Uterus (tissue), 4 donors: Measurements from ENCODE around the gene BTBD9. TPM values are rescaled to one million over a fixed set of nuclear protein-coding genes. Genes with fewer than 3 reads are reported as not detected.

ENCODE experiments used
- DNase-seq, 2 donors: peaks; one replicate each; pipeline ENCODE4 v3.0.0-alpha.2; 2019 to 2020
- H3K27ac ChIP-seq, 2 donors: fragments of 200-600 bp; sonication (generic); 1 replicate in 1 of 2; 2 replicates in 1 of 2; pipeline ENCODE4 v1.5.1; 2016 to 2018
- H3K27me3 ChIP-seq, 2 donors: fragments of 200-600 bp; sonication (generic); one replicate each; pipeline ENCODE4 v1.5.1; 2018 to 2019; ENCODE audit warnings: control low read depth in 1 of 2
- H3K36me3 ChIP-seq, 2 donors: fragments of 200-600 bp; sonication (generic); one replicate each; pipeline ENCODE4 v1.5.1; 2019; ENCODE audit warnings: control low read depth in 1 of 2
- H3K4me1 ChIP-seq, 2 donors: fragments of 200-600 bp; sonication (generic); one replicate each; pipeline ENCODE4 v1.5.1; 2018 to 2019; ENCODE audit warnings: control low read depth in 1 of 2
- H3K4me3 ChIP-seq, 2 donors: fragments of 200-600 bp; sonication (generic); 1 replicate in 1 of 2; 2 replicates in 1 of 2; pipeline ENCODE4 v1.5.1; 2018 to 2019; ENCODE audit warnings: mild to moderate bottlenecking in 1 of 2
- H3K9me3 ChIP-seq, 2 donors: fragments of 200-600 bp; sonication (generic); one replicate each; pipeline ENCODE4 v1.5.1; 2019; ENCODE audit warnings: control low read depth in 1 of 2
- POLR2A ChIP-seq, 2 donors: fragments of 450-650 bp; IDR thresholded peaks; one replicate each; pipeline ENCODE4 v1.6.1; 2016; ENCODE audit warnings: antibody characterized with exemption in 2 of 2, mild to moderate bottlenecking in 1 of 2, moderate library complexity in 1 of 2
- intact Hi-C: fragments of 100-400 bp; cut with DNase I; formaldehyde crosslinking; loops from one replicate; pipeline ENCODE4 v1.15.1; 2023; ENCODE audit warnings: low total_unique reads
- total RNA-seq, 4 donors: library from RNA; depleted of rRNA in 3 of 4; stranded (reverse); fragments of >200 nt in 3 of 4; gene quantifications; one replicate each; pipeline versions ENCODE4 v1.1.0 to v1.2.4, GENCODE V29; 2014 to 2023
- TF ChIP-seq, protein P1 (sequence below), 4 experiments: fragments of 200-600 bp in 2 of 4; fragments of 450-650 bp in 2 of 4; sonication (generic) in 2 of 4; IDR thresholded peaks; one replicate each; pipeline ENCODE4 v1.5.1; 2016 to 2019; ENCODE audit warnings: antibody characterized with exemption in 4 of 4, mild to moderate bottlenecking in 2 of 4, moderate library complexity in 1 of 4
- donor health status: DM: yes; HTN: yes; CAD: no.

The BTBD9 gene
- total RNA-seq, 4 donors from 2014 or later: 10.3 to 50.3 (median 34.4) TPM

DNA sequence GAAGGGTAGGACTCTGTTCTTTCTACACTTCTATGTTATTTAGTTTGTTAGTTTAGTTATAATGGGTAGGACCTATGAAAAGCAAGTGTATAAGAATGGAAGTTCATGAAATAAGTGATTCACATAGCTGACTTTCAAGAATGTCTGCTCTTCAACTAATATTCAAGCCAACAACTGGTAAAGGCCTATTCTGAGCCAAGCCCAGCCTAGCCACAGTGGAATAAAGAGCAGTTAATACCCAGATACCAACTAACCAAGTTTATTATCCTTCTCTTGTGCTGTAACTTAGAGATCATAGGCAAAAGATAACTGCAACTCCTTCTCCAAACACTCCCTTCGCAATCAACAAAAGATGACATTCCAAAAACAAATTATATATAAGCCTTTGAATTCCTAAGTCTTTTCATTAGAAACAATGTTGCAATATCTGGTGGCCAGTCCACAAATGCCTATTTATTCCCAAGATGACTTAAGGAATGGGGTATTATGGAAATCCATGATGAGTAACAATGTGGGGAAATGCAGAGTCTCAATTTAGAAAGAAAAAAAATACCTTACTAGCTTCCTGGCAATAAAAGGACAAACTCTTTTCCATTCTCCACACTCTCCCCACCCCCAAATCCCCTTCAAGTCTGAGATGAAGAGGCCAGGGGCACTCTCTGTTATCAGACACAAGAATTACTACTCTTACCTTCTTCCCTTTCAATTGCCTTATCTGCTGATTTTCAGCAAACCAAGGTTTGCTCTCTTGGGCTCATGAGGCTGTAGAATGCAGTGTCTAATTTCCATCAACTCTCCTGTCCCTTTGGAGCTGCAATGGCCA, 27.4 kb downstream of the BTBD9 start:
- intact Hi-C loops: no loop called here
- Histone ChIP-seq H3K9me3 (no peaks in the 10 kb centered on the region), H3K27ac (no peak overlapping the region), H3K4me3 (no peak overlapping the region), H3K27me3 (no peaks in the 10 kb centered on the region), H3K4me1 (no peaks in the 10 kb centered on the region), H3K36me3 (no peaks in the 10 kb centered on the region)
- no peak for DNase-seq
- no peak for TF ChIP-seq POLR2A (IDR thresholded peaks at IDR 0.05)
- TF ChIP-seq, protein P1, sequence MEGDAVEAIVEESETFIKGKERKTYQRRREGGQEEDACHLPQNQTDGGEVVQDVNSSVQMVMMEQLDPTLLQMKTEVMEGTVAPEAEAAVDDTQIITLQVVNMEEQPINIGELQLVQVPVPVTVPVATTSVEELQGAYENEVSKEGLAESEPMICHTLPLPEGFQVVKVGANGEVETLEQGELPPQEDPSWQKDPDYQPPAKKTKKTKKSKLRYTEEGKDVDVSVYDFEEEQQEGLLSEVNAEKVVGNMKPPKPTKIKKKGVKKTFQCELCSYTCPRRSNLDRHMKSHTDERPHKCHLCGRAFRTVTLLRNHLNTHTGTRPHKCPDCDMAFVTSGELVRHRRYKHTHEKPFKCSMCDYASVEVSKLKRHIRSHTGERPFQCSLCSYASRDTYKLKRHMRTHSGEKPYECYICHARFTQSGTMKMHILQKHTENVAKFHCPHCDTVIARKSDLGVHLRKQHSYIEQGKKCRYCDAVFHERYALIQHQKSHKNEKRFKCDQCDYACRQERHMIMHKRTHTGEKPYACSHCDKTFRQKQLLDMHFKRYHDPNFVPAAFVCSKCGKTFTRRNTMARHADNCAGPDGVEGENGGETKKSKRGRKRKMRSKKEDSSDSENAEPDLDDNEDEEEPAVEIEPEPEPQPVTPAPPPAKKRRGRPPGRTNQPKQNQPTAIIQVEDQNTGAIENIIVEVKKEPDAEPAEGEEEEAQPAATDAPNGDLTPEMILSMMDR (IDR thresholded peaks at IDR 0.05): no peak

DNA sequence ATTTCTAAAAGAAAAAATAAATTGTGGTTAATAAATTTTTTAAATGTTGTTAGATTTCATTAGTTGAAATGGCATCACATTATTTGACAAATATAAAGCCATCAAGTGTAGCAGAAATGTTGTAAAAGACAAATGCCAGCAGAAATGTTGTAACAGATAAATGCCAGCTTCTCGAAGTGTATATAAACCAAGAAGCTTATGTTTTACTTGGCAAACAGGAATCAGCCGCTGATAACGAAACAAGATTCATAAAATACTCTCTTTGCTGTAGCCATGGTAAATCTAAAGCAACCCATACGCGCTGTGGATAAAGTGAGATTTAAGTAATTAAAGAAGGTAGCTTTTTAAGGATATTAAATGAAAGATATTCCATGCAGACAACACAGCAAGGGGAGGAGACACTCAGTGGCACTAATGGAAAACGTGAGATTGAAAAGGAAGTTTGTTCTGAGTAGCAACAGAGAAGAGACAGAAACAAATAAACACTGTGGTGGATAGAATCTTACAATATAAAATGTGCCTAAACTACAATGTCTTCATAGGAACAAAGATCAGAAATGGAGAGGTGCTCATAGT, 29.6 kb downstream of the BTBD9 start:
- H3K27ac ChIP-seq: no peak overlapping the region
- no peak for TF ChIP-seq POLR2A (IDR thresholded peaks at IDR 0.05)
- TF ChIP-seq, protein P1 (IDR thresholded peaks at IDR 0.05): no peak
- H3K4me3 ChIP-seq: no peak overlapping the region
- no peaks in the 10 kb centered on the region for H3K27me3 ChIP-seq
- no peaks in the 10 kb centered on the region for H3K9me3 ChIP-seq
- intact Hi-C loops: no loop called here
- H3K36me3 ChIP-seq: no peaks in the 10 kb centered on the region
- no peaks in the 10 kb centered on the region for H3K4me1 ChIP-seq
- no peak for DNase-seq

GRCh38 chr6:38604700-38605099, 35.0 kb downstream of the BTBD9 start:
- intact Hi-C loops: no loop called here
- Histone ChIP-seq H3K36me3 (no peaks in the 10 kb centered on the region), H3K27ac (no peak overlapping the region), H3K4me3 (no peak overlapping the region), H3K9me3 (no peaks in the 10 kb centered on the region), H3K27me3 (no peaks in the 10 kb centered on the region), H3K4me1 (no peaks in the 10 kb centered on the region)
- TF ChIP-seq, protein P1 (IDR thresholded peaks at IDR 0.05): no peak
- TF ChIP-seq POLR2A (IDR thresholded peaks at IDR 0.05): no peak
- DNase-seq: no peak

- no peak for TF ChIP-seq POLR2A (IDR thresholded peaks at IDR 0.05)
- TF ChIP-seq, protein P1 (IDR thresholded peaks at IDR 0.05): no peak
- intact Hi-C loops: no loop called here
These were observed 35.8 kb downstream of the BTBD9 start for GRCh38 chr6:38603966-38604365.

GRCh38 chr6:38603496-38603895, 36.2 kb downstream of the BTBD9 start:
- no peak for TF ChIP-seq POLR2A (IDR thresholded peaks at IDR 0.05)
- TF ChIP-seq, protein P1 (IDR thresholded peaks at IDR 0.05): no peak
- H3K4me3 ChIP-seq: no peak overlapping the region
- H3K4me1 ChIP-seq: no peaks in the 10 kb centered on the region
- H3K27ac ChIP-seq: no peak overlapping the region
- H3K27me3 ChIP-seq: no peaks in the 10 kb centered on the region
- DNase-seq: no peak
- no peaks in the 10 kb centered on the region for H3K9me3 ChIP-seq
- intact Hi-C loops: no loop called here
- H3K36me3 ChIP-seq: no peaks in the 10 kb centered on the region

More at GRCh38 chr6:38603966-38604365, 35.8 kb downstream of the BTBD9 start:
- Histone ChIP-seq H3K4me3 (no peak overlapping the region), H3K9me3 (no peaks in the 10 kb centered on the region), H3K36me3 (no peaks in the 10 kb centered on the region), H3K27me3 (no peaks in the 10 kb centered on the region), H3K4me1 (no peaks in the 10 kb centered on the region), H3K27ac (no peak overlapping the region)
- DNase-seq: no peak
